ENCODE results near the gene ALPP.

Gene ALPP

GRCh38 chr2:232349946-232350635 lies 28.5 kb upstream of the ALPP start:
- peaks cover 36% of the 10 kb centered on the region for H3K27me3 ChIP-seq (ENCODE audit: insufficient read depth, poor library complexity, severe bottlenecking)
- no peak for DNase-seq (ENCODE audit: low read depth in 1 of 2, low spot score in 1 of 2)
- H3K27ac ChIP-seq (replicated peaks) = no peak overlapping the region
- TF ChIP-seq GABPA (IDR thresholded peaks at IDR 0.05; ENCODE audit: low read depth) (no peak), SPI1 (IDR thresholded peaks at IDR 0.05; ENCODE audit: borderline replicate concordance, low read depth) (no peak), POLR2AphosphoS5 (IDR thresholded peaks at IDR 0.05; ENCODE audit: low read depth) (no peak), REST (IDR thresholded peaks at IDR 0.05; ENCODE audit: insufficient replicate concordance, low read depth) (no peak), CTCF (IDR thresholded peaks at IDR 0.05; ENCODE audit: insufficient read depth, low read length) (no peak)
- no peak overlapping the region for H3K4me3 ChIP-seq (replicated peaks; ENCODE audit: insufficient read depth, low read length)

GRCh38 chr2:232350804-232351685 lies 27.5 kb upstream of the ALPP start:
- no peak for DNase-seq (ENCODE audit: low read depth in 1 of 2, low spot score in 1 of 2)
- Histone ChIP-seq H3K4me3 (replicated peaks; ENCODE audit: insufficient read depth, low read length) (no peak overlapping the region), H3K27me3 (ENCODE audit: insufficient read depth, poor library complexity, severe bottlenecking) (peaks cover 36% of the 10 kb centered on the region), H3K27ac (replicated peaks) (no peak overlapping the region)
- TF ChIP-seq REST (IDR thresholded peaks at IDR 0.05; ENCODE audit: insufficient replicate concordance, low read depth) = no peak
- TF ChIP-seq POLR2AphosphoS5 (IDR thresholded peaks at IDR 0.05; ENCODE audit: low read depth) = no peak
- no peak for TF ChIP-seq CTCF (IDR thresholded peaks at IDR 0.05; ENCODE audit: insufficient read depth, low read length)
- no peak for TF ChIP-seq GABPA (IDR thresholded peaks at IDR 0.05; ENCODE audit: low read depth)
- no peak for TF ChIP-seq SPI1 (IDR thresholded peaks at IDR 0.05; ENCODE audit: borderline replicate concordance, low read depth)

- H3K4me3 ChIP-seq (replicated peaks; ENCODE audit: insufficient read depth, low read length) = no peak overlapping the region
- peaks cover 36% of the 10 kb centered on the region for H3K27me3 ChIP-seq (ENCODE audit: insufficient read depth, poor library complexity, severe bottlenecking)
- DNase-seq (ENCODE audit: low read depth in 1 of 2, low spot score in 1 of 2) = no peak
- TF ChIP-seq REST (IDR thresholded peaks at IDR 0.05; ENCODE audit: insufficient replicate concordance, low read depth) (no peak), CTCF (IDR thresholded peaks at IDR 0.05; ENCODE audit: insufficient read depth, low read length) (no peak), GABPA (IDR thresholded peaks at IDR 0.05; ENCODE audit: low read depth) (no peak), SPI1 (IDR thresholded peaks at IDR 0.05; ENCODE audit: borderline replicate concordance, low read depth) (no peak)
- no peak overlapping the region for H3K27ac ChIP-seq (replicated peaks)
These were observed 26.7 kb upstream of the ALPP start for GRCh38 chr2:232351686-232352510.

All from HL-60 (cell line).